T-helper 9 cell (primary cell): Measurements from ENCODE around the gene IL2.

Source experiments
- DNase-seq: peaks from one replicate; pipeline ENCODE4 v3.0.0-alpha.2; 2020
- total RNA-seq, 2 donors: gene quantifications; one replicate each; lab custom pipeline; 2026; lab: John Stamatoyannopoulos, UW

The IL2 gene
- 1.3 to 11.6 reads per million in 2 donors for total RNA-seq

DNA sequence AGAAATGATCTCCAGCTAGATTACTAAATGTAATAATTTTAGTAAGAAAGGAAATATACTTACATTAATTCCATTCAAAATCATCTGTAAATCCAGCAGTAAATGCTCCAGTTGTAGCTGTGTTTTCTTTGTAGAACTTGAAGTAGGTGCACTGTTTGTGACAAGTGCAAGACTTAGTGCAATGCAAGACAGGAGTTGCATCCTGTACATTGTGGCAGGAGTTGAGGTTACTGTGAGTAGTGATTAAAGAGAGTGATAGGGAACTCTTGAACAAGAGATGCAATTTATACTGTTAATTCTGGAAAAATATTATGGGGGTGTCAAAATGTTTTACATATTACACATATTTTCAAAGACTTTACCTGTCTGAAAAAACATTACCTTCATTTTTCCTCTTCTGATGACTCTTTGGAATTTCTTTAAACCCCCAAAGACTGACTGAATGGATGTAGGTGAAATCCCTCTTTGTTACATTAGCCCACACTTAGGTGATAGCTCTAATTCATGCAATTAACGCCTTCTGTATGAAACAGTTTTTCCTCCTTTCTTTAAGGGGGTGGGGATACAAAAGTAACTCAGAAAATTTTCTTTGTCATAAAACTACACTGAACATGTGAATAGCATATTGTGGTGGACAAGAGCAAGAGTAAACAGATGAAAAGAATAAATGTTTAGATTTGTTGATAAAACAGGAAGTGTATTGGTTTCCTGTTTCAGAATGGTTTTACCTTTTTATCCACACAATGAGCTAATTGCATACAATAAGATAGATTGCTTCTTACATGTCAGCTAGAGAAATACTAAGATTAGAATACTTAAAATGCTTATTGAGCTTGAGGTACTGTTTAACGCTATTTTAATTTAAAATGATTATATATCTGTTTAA lies at the start of gene IL2:
TSS of gene IL2 (minus strand) at position 495 of the 886 bp plus-strand sequence. CDS start at position 210, 285 bp downstream.
- no peak for DNase-seq

DNA sequence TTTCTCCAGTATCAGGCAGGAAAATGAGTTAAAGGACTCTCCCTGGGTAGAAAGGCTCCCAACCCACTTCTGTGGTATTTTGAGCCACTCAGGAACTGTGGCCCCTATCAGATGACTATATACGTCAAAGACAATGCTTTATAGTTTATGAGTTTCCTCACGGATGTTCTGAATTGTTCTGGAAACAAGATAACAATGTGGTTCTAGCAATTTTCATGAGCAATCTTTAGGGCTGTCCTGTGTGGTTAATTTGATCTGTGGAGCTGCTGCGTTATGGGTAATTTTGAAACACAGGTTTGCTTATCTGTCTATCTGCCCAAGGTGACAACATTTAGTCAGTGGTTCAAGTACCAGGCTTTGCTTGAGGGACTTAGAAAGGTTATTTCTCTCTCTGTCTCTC lies 46.7 kb upstream of the IL2 start:
- DNase-seq, result no peak

DNA sequence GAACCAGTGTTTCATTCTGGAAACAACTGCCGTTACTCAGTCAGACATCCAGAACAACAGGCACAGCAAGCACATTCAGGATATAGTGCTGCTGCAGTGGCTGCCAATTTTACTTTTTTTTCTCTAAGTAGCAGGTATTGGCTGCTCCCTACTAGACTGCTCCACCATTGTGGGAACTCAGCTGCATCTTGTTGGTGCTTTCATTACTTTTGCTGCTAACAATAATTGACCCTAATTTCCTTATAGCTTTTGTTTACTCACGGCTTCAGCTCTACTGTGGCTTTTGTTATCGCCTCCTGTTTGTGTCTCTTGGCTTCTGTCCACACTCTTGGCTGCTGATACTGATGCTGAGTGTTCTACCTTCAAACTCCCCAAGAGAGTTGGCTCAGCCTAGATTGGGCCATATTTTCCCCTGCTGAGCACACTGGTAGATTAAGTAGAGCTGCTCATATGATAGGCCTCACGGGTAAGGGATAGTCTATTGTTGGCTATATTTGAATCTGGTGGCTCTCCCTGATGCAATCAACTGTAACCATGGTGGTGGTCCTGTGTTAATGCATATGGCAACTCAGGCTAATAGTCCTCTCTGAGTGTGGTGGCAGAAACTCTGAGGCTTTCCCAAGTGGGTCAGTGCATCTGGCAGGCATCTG lies 44.5 kb upstream of the IL2 start:
- DNase-seq, result no peak

DNA sequence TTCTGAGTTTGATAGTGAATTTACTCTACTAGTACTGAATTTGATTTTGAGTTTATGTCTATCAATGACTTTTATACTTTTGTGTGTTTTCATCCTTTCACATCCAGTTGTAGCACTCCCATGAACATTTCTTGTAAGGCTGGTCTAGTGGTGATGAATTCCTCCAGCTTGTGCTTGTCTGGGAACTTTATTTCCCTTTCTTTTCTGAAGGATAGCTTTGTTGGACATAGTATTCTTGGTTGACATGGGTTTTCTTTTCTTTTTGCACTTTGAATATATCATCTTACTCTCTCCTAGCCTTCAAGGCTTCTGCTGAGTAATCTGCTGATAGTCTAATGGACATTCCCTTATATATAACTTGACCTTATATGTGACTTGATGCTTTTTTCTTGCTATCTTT lies 32.5 kb upstream of the IL2 start:
- DNase-seq, result no peak

DNA sequence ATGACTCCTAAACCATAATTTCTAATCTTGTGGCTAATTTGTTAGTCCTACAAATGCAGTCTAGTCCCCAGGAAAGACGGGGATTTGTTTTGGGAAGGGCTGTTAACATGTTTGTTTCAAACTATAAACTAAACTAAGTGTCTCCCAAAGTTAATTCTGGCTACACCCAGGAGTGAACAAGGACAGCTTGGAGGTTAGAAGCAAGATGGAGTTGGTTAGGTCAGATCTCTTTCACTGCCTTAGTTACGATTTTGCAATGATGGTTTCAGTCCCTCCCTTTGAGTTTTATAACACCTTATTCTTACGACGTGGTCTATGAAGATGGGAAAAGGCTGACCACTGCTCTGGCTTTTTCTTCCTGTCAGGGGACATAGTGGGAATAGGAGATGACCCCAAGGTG lies 27.0 kb upstream of the IL2 start:
- DNase-seq, result no peak

DNA sequence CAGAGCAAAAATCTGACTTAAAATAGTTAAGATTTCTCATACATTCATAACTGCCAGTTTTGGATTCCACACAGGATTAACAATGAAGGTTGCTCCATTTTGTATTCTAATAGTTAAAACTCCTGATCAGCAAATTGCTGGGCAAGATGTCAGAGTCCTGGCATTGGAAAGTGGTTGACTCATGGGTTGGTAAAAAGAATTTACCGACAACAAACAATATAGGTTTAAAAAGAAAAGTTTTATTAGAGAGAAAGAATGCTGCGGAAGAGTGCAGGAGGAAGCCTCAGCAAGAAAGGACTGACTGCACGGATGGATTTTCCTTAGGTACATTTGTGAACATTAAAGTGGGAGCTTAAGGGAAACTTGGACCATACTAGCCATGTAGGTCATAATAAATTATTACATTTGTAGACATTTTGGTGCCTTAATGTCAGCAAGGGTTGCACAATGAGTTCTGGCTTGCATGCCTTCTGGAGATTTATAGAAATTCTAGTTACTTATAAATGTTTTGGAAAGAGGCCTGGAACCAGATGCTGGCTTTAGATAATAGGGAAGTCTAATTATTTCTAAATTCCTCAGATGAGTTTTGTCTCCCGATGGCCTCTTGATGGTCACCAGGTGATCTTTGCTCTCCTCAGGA lies 25.4 kb upstream of the IL2 start:
- DNase-seq, result no peak

DNA sequence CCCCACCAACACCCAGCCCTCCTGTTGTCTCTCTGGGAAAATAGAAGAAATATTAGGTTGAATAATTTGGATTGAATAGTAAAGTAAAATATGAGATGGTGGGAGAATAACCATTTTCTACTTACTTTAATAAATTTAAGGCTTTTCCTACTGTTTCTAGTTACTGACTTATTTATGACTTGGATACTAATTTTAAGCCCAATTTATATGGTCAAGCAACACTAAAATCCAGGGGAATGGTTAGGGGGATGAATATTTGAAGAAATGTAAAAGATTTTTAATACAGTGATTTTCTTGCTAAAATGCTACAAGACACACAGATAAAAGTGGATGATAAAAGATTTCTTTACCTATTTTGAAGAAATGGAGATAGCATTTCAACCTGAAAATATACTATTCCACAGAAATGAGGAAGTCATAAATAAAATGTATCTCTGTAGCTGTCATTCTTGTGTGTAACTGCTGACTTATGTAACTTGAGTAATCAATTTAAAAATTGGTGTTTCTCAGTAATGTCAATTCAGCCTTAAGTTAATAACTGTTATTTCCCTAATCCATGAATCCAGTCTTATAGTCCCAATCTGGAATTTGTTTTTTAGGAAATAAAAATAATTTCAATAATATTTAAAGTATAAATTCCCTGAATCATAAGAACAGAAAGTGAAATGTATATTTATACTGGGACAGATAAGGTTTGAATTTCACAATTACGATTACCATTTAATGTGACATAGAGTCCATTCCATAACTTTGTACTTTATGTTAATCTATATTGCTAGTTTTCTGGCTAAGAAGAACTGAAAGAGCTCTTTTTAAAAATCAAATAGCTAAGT lies 24.3 kb upstream of the IL2 start:
- DNase-seq, result no peak

DNA sequence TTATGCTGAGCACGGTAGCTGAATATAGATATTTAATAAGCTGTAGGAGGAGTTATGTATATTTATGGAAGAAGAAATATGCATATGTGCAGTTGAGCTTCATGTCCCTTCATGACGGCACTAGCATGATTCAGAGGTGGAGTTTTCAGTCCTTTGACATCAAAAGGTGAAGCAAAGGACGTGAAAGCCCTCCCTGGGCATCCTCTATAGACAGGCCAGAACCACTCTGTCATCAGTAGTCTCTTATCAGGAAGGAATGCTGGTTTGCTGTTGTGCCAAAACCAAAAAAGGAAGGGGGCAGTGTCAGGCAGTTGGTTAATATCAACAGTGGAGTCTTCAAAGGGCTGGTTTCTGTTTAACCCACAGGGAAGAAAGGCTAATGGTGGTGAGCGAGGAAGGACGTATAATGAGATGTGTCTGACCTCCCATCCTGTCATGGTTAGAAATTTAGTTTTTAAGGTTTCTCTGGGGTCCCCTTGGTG lies 23.5 kb upstream of the IL2 start:
- DNase-seq, result no peak

DNA sequence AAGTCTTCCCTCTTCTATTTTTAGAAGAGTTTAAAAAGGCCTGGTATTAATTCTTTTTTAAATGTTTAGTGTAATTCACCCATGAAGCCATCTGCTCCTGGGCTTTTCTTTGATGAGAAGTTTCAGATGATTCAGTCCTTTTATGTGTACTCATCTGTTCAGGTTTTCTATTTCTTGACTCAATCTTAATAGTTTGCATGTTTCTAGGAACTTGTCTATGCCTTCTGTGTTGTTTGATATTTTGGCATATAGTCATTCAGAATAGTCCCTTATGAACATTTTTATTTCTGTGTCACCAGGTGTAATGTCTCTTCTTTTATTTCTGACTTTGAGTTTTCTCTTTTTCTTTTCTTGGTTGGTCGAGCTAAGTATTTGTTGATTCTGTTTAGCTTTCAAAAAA lies 20.2 kb upstream of the IL2 start:
- no peak for DNase-seq

DNA sequence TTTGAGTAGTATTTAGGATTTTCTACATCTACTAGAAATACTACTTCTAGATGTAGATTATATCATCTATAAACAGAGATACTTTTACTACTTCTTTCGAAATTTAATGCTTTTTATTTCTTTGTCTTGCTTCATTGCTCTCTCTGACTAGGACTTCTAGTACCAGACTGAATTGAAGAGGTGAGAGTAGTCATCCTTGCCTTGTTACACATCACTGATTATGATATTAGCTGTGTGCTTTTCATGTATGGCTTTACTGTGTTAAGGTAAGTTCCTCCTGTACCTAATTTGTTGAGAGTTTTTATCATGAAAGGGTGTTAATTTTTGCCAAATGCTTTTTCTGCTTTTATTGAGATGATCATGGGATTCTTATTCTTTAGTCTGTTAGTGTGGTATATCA lies 19.6 kb upstream of the IL2 start:
- no peak for DNase-seq

DNA sequence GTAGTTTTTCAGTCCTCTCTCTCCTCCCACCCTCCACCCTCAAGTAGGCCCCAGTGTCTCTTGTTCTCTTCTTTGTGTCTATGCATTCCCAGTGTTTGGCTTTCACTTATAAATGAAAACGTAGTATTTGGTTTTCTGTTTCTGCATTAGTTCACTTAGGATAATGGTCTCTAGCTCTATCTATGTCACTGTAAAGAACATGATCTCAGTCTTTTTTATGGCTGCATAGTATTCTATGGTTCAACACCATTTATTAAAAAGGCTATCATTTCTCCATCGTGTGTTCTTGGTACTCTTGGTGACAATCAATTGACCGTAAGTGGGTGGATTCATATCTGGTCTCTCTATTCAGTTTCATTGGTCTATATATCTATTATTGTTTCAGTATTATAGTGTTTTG lies 18.7 kb upstream of the IL2 start:
- DNase-seq, result no peak

DNA sequence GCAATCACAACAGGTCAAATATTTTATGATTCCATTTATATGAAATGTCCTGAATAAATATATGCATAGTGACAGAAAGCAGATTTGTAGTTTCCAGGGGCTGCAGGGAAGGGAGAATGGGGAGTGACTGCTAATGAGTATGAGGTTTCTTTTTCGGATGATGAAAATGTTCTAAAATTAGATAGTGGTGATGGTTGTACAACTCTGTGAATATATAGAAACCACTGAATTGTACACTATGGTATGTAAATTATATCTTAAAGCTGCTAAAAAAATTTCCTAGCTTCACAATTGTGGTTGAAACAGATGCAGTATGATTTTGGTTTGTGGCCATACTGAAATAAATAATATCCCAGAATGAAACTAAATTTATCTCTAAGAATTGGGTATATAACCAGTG lies 12.9 kb upstream of the IL2 start:
- no peak for DNase-seq

DNA sequence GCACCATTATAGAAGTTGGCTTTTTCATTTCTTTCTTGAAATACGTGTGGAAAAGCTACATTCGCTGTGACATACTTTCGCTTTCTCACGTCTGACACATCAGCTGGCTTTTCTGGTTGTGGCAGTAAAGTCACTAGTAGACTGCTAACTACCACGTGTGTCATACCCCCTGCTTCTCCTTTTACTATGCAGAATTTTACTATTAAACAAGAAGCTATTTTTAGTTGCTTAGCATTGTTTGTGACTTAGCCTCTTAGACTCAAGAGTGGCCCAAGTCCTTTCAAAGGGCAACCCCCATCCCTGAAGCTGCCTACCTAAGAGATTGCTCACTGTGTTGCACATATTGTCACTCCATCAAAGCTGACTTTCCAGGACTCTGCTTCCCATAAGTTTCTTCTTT lies 2.1 kb upstream of the IL2 start:
- no peak for DNase-seq

DNA sequence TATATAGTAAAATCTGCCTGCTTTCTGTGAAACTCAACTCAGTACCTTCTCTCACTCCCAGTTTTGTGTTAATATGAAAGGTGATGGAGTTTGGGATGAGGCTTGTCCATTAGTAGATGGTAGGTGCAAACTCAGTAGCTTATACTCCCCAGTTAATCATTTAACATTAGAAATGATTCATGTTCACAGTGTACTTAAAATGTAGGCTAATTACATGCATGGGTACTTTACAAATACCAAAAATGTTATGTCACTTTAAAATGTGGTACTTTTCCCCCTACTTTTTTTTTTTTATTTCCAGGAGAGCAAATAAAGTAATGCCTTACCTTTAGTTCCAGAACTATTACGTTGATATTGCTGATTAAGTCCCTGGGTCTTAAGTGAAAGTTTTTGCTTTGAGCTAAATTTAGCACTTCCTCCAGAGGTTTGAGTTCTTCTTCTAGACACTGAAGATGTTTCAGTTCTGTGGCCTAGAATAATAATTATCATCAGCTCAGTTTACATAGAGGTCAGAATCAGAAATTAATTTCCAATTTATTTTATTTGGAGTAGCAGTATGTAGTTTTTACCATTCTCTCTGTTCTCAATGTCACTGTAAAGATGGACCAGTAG lies 3.0 kb downstream of the IL2 start:
- no peak for DNase-seq

DNA sequence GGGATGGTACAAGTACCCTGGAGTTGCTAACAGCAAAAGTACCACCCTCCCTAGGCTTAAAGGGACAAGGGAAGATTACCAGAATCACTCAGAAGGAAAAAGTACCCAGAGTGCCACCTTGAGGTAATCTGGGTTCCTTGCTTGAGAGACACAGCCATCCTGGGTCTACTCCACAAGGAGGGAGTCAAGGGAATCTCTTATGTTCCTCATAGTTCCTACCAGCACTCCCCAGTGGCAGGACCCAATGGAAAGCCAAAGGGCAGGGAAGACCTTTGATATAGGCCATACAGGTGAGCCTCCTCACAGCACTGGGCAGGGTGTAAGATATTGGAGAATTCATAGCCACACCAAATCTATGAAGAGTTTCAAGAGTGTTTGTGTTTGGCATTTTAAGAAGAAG lies 5.7 kb downstream of the IL2 start:
- DNase-seq, result no peak

DNA sequence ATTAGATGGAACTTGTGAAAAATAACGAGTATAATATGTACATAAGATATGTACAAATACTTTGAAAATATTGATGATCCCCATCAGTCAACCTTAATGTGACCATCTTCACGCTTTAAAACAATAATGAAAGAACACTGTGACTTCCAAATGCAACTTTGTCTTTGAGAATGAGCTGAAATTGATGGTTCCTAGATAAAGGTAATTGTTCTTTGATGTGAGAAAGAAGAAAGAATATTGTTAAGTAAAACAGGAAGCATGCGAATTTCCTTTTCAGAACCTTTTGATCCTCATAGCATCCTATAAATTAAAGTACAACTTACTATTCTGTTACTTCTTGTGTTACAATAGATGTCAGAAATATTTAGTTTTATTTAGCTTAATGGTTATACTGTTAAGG lies 22.2 kb downstream of the IL2 start:
- DNase-seq, result no peak

DNA sequence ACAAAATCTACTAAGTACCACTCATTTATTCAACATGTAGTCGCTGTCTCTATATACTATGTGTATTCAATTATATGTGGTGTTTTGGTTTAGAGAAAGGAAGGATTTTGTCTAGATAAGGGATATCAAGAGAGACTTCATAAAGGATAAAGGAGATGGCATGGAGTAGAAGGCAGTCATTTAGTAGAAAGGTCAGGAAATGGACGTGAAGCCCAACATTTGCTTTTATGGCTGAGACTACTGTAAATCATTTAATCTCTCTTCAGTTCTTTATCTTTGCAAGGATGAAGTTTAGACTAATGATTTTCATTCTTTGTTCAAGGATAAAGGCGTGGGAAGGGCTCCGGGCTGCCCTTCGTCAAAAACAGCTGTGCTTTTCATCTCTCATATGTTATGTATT lies 25.2 kb downstream of the IL2 start:
- no peak for DNase-seq

DNA sequence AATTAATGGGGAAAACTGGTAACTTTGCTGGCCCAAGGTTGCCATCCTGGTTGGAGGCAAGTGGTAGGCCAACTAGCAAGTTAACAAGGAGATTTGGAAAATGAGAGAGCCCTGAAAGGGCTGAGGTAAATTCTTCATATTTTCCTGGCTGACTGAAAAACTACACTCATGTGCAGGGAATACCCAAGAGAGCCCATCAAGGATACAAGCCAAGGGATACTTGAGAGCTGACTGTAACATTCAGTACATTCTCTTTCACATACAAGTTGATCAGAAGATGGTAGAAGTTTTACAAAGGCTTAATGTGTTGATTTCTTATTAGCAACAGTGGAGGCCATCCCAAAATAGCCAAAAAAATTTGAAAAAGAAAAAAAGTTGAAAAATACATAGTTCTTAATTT lies 33.3 kb downstream of the IL2 start:
- no peak for DNase-seq

DNA sequence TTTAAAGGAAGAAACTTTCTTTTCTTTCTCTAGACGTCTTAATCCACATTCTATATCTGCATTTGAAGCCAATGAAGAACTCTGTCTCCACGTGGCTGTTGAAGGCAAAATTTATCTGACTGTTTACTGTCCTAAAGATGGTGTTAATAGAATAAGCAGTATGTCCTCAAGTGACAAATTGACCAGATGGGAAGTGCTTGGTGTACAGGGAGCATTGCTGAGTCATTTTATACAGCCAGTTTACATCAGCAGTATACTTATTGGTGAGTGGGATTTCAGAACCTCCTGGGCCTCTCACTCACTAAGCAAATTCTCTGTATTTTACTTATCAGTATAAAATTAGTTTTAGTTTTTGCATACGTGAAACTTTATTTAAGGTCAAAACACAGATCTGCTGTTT lies 44.0 kb downstream of the IL2 start:
- no peak for DNase-seq

DNA sequence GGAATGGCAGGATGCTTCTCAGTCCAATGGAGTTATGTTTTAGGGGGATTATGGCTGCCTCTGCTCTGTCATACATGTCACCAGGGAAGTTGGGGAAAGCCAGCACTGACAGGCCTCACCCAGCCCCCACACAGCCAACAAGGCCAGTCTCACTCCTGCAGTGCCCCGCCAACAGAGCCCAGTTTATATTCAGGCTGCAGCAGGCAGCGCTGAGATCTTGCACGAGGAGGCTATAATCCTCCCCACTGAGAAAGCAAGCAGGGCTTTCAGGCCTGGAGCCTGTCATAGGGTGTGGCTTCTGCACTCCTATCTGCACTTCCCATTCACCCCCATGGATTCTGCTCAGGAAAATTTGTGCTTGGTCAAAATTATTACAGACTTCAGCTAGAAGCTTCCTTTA lies 52.7 kb downstream of the IL2 start:
- no peak for DNase-seq
